Measurements from ENCODE around the gene MRPL48. TPM values are rescaled to one million over a fixed set of nuclear protein-coding genes. Genes with fewer than 3 reads are reported as not detected.

The MRPL48 gene
- total and polyA plus RNA-seq, 2 of the 8 experiments (the other 6 are each of a cell fraction or from before 2014, with no cell fraction given) = 34.9 to 59.9 TPM

GRCh38 chr11:73810637-73811036 lies 23.0 kb downstream of the MRPL48 start:
- H3K4me2 ChIP-seq (ENCODE audit: insufficient read depth in 1 of 2, low read depth in 2 of 2, low read length in 2 of 2) = no peak overlapping the region
- POLR2A ChIA-PET (ENCODE audit: partially characterized antibody) = interaction anchor here (0.7 to 1.2 kb wide), 2 partner anchors 22 to 23 kb away, joined by 3 to 4 read pairs; partner anchors contain the start of gene MRPL48
- no peak overlapping the region for H2BK20ac ChIP-seq (ENCODE audit: low read length)
- 79% methylated on average over 1 of the region's 1 CpG; no CpG with 5 or more reads in 1 of the 2 experiments for WGBS, 2 experiments (ENCODE audit: extremely low coverage in 1 of 2, insufficient coverage in 1 of 2, insufficient read length in 1 of 2, insufficient replicate concordance in 2 of 2, low coverage in 1 of 2, low lambda C conversion rate in 2 of 2, missing lambda C conversion rate in 1 of 2)
- peaks cover 2% of the 10 kb centered on the region; the same call in 1 of the 2 replicates for H3K79me1 ChIP-seq (ENCODE audit: low read depth, low read length)
- DNase-seq (ENCODE audit: low read depth in 1 of 2, low spot score in 2 of 2) = no peak
- H3K36me3 ChIP-seq (ENCODE audit: control insufficient read depth in 2 of 4, insufficient read depth in 4 of 4, low read length in 3 of 4) = peaks cover 0 to 5% (median 0%) of the 10 kb centered on the region in 4 experiments; a peak in 2 of 8 replicates
- CTCF ChIA-PET (ENCODE audit: partially characterized antibody) = interaction anchor here (0.9 to 1.8 kb wide), 3 partner anchors 9 to 97 kb away, joined by 3 to 5 read pairs (median 3); no protein-coding TSS in a partner anchor
- no peak overlapping the region for H3K4me3 ChIP-seq (ENCODE audit: extremely low read depth in 1 of 4, insufficient read depth in 2 of 4, low read depth in 3 of 4, low read length in 4 of 4)
- H3K9me3 ChIP-seq (ENCODE audit: insufficient read depth in 2 of 2, low read depth in 1 of 2, low read length in 1 of 2) = no peaks in the 10 kb centered on the region
- no peak overlapping the region for H2BK15ac ChIP-seq (ENCODE audit: low read length)
- H3K79me2 ChIP-seq (ENCODE audit: control insufficient read depth in 1 of 2, insufficient read depth in 2 of 2, low read length in 2 of 2) = no peaks in the 10 kb centered on the region
- H4K8ac ChIP-seq (ENCODE audit: extremely low read depth, insufficient read depth, low read length) = no peak overlapping the region
- no peaks in the 10 kb centered on the region for H3K27me3 ChIP-seq (replicated peaks in 1 of 4; ENCODE audit: control insufficient read depth in 3 of 4, extremely low read depth in 1 of 4, insufficient read depth in 3 of 4, low read length in 3 of 4)
- H3K23ac ChIP-seq (ENCODE audit: insufficient read length) = no peak overlapping the region
- H4K5ac ChIP-seq (ENCODE audit: insufficient read length, low read depth, low read length) = no peak overlapping the region
- H2AK5ac ChIP-seq (ENCODE audit: low read depth, low read length) = no peak overlapping the region
- H3K27ac ChIP-seq (ENCODE audit: low read depth, low read length) = no peak overlapping the region
- H2BK5ac ChIP-seq (ENCODE audit: low read depth, low read length) = no peak overlapping the region
- no peak overlapping the region for H3K56ac ChIP-seq (replicated peaks; ENCODE audit: insufficient read length, low read depth, low read length)
- no peak overlapping the region for H2BK120ac ChIP-seq (replicated peaks; ENCODE audit: low read depth, low read length)
- H4K20me1 ChIP-seq (replicated peaks in 1 of 2; ENCODE audit: control insufficient read depth in 1 of 2, insufficient read depth in 2 of 2, low read length in 2 of 2) = no peaks in the 10 kb centered on the region
- no peak overlapping the region for H3K18ac ChIP-seq (ENCODE audit: extremely low read depth, low read length)
- H3K4me1 ChIP-seq (replicated peaks in 1 of 4; ENCODE audit: control insufficient read depth in 3 of 4, insufficient read depth in 4 of 4, low read length in 3 of 4) = no peaks in the 10 kb centered on the region
- H3K4ac ChIP-seq (replicated peaks; ENCODE audit: insufficient read length, low read depth, low read length) = no peak overlapping the region
- H2AFZ ChIP-seq (ENCODE audit: low read length) = no peak overlapping the region
- H2BK12ac ChIP-seq (ENCODE audit: low read depth, low read length) = no peak overlapping the region
- FAIRE-seq = no peak
- H3K14ac ChIP-seq (ENCODE audit: insufficient read length) = no peak overlapping the region
- no peak overlapping the region for H4K91ac ChIP-seq (replicated peaks; ENCODE audit: insufficient read length, low read length)
- H3K23me2 ChIP-seq (ENCODE audit: low read depth, low read length) = no peaks in the 10 kb centered on the region
- H3K9ac ChIP-seq (replicated peaks in 1 of 4; ENCODE audit: extremely low read depth in 1 of 4, low read depth in 3 of 4, low read length in 3 of 4) = no peak overlapping the region
- TF ChIP-seq ASH2L (IDR thresholded peaks at IDR 0.05; ENCODE audit: low read length) = no peak
- TF ChIP-seq TBP (IDR thresholded peaks at IDR 0.05; ENCODE audit: low read depth, low read length) = no peak
- TF ChIP-seq CTBP2 (IDR thresholded peaks at IDR 0.05; ENCODE audit: borderline replicate concordance, insufficient read depth, insufficient read length, low read length) = no peak
- TF ChIP-seq, protein P1, sequence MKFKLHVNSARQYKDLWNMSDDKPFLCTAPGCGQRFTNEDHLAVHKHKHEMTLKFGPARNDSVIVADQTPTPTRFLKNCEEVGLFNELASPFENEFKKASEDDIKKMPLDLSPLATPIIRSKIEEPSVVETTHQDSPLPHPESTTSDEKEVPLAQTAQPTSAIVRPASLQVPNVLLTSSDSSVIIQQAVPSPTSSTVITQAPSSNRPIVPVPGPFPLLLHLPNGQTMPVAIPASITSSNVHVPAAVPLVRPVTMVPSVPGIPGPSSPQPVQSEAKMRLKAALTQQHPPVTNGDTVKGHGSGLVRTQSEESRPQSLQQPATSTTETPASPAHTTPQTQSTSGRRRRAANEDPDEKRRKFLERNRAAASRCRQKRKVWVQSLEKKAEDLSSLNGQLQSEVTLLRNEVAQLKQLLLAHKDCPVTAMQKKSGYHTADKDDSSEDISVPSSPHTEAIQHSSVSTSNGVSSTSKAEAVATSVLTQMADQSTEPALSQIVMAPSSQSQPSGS (IDR thresholded peaks at IDR 0.05; ENCODE audit: low read length) = no peak
- TF ChIP-seq SP1 (IDR thresholded peaks at IDR 0.05; ENCODE audit: low read depth, low read length) = no peak
- no peak for TF ChIP-seq EP300 (IDR thresholded peaks at IDR 0.05; ENCODE audit: borderline replicate concordance in 1 of 2, low read depth in 2 of 2, low read length in 2 of 2)
- TF ChIP-seq NANOG (IDR thresholded peaks at IDR 0.05; ENCODE audit: insufficient read depth, low read depth, low read length, poor library complexity, severe bottlenecking) = no peak
- TF ChIP-seq KDM1A (IDR thresholded peaks at IDR 0.05; ENCODE audit: borderline replicate concordance, low read length) = no peak
- no peak for TF ChIP-seq SIX5 (IDR thresholded peaks at IDR 0.05; ENCODE audit: low read depth, low read length)
- no peak for TF ChIP-seq CHD1 (IDR thresholded peaks at IDR 0.05; ENCODE audit: low read depth, low read length)
- TF ChIP-seq BRCA1 (IDR thresholded peaks at IDR 0.05; ENCODE audit: low read depth, low read length) = no peak
- TF ChIP-seq, protein P2, sequence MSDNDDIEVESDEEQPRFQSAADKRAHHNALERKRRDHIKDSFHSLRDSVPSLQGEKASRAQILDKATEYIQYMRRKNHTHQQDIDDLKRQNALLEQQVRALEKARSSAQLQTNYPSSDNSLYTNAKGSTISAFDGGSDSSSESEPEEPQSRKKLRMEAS (IDR thresholded peaks at IDR 0.05) = no peak
